Measurements from ENCODE around the gene DNM3. TPM values are rescaled to one million over a fixed set of nuclear protein-coding genes. Genes with fewer than 3 reads are reported as not detected.

Gene DNM3
- total and polyA plus RNA-seq, 9 of the 15 experiments (the other 6 are each of a cell fraction or from before 2014, with no cell fraction given), result 0.08 to 0.36 (median 0.22) TPM; not detected in 1

DNA sequence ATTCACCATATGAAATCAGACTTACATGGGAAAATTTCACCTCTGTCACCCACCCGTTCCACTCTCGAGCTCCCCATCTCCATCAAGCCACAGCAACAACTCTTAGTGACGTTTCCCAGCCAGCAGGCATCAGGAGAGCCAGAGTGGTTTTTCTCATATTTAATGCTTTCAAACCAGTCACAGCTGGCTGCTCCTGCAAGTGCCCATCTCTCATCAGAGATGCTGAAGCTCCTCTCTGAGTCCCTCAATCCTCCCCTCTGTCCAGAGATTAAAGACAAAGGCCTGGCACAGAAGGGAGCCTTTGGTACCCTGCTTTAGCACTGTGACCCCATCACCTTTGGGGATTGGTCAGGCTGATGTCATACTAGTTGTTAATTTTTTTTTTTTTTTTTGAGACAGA, 277.3 kb downstream of the DNM3 start:
- TF ChIP-seq GTF2E2 (tag; IDR thresholded peaks at IDR 0.05) (no peak), ELF1 (tag; IDR thresholded peaks at IDR 0.05) (no peak), NCOA6 (IDR thresholded peaks at IDR 0.05) (no peak), ILK (tag; IDR thresholded peaks at IDR 0.05; ENCODE audit: borderline replicate concordance, low read depth) (no peak), MCM5 (IDR thresholded peaks at IDR 0.05; ENCODE audit: low read depth) (no peak), SNIP1 (IDR thresholded peaks at IDR 0.05; ENCODE audit: low read depth) (no peak), ZC3H8 (IDR thresholded peaks at IDR 0.05) (no peak), CHD1 (IDR thresholded peaks at IDR 0.05; ENCODE audit: low read length) (no peak), SRSF9 (IDR thresholded peaks at IDR 0.05; ENCODE audit: borderline replicate concordance, low read depth, low read length) (no peak), ARID2 (IDR thresholded peaks at IDR 0.05) (no peak), POLR2G (IDR thresholded peaks at IDR 0.05; ENCODE audit: low read depth, low read length) (no peak), RFX1 (IDR thresholded peaks at IDR 0.05) (no peak), CEBPB (tag; IDR thresholded peaks at IDR 0.05) (no peak), ZNF695 (CRISPR knock-in tag; IDR thresholded peaks at IDR 0.05) (no peak), E2F3 (CRISPR knock-in tag; IDR thresholded peaks at IDR 0.05) (no peak)
- Histone ChIP-seq H2AFZ (ENCODE audit: low read depth, low read length) (no peak overlapping the region), H3K36me3 (ENCODE audit: control insufficient read depth, insufficient read depth, low read length) (no peaks in the 10 kb centered on the region), H3K4me3 (no peak overlapping the region), H3K9me1 (ENCODE audit: control insufficient read depth, insufficient read depth, low read length) (no peaks in the 10 kb centered on the region), H3K9me3 (replicated peaks; ENCODE audit: control insufficient read depth, insufficient read depth, low read depth, low read length) (no peaks in the 10 kb centered on the region), H3K27me3 (ENCODE audit: control insufficient read depth in 2 of 2, insufficient read depth in 2 of 2, low read length in 2 of 2) (no peaks in the 10 kb centered on the region), H3K79me2 (ENCODE audit: control insufficient read depth, insufficient read depth, low read length) (no peaks in the 10 kb centered on the region), H3K4me2 (ENCODE audit: insufficient read depth, low read length) (no peak overlapping the region), H4K20me1 (replicated peaks; ENCODE audit: control insufficient read depth, insufficient read depth, low read length) (no peaks in the 10 kb centered on the region), H3K27ac (ENCODE audit: extremely low read depth, low read depth, low read length) (no peak overlapping the region), H3K9ac (ENCODE audit: insufficient read depth in 1 of 2, low read depth in 2 of 2, low read length in 2 of 2) (no peak overlapping the region), H3K4me1 (replicated peaks in 1 of 2; ENCODE audit: control insufficient read depth in 2 of 2, insufficient read depth in 2 of 2, low read length in 2 of 2) (no peaks in the 10 kb centered on the region)
- ChIA-PET POLR2A (no interaction called here), CTCF (ENCODE audit: low intra/inter-chr PET ratio) (no interaction called here)
- intact Hi-C loops (cut with micrococcal nuclease) (no loop called here), in situ Hi-C loops (cut with MboI) (no loop called here)
- no TSS peak for BruUV-seq (replicated peaks)
- 0% methylated on average over 3 of the region's 3 CpGs for WGBS (ENCODE audit: insufficient coverage, low coverage, missing lambda C conversion rate)
- FAIRE-seq, result no peak
- no peak for DNase-seq (ENCODE audit: extremely low read depth in 1 of 4, low spot score in 3 of 4)
- ATAC-seq, result no peak
